SK-N-SH treated with all-trans-retinoic acid at 6 μM for 48 hours (cell line): ENCODE measurements around the gene PLXDC2.

Source experiments
- ATAC-seq: fragments of 200-7000 bp; cut with Tn5 transposase; 3 replicates; pipeline ENCODE4 v1.9.1; 2020; ENCODE audit warnings: mild to moderate bottlenecking, moderate library complexity
- ARNTL ChIP-seq: fragments of 450-650 bp; formaldehyde crosslinking; IDR thresholded peaks from 2 replicates; pipeline ENCODE4 v1.5.0; 2020; ENCODE audit warnings: low read depth, mild to moderate bottlenecking, moderate library complexity, borderline replicate concordance
- CREB5 ChIP-seq: fragments of 250-450 bp; sonication (Bioruptor Pico); IDR thresholded peaks from 2 replicates; pipeline ENCODE4 v1.5.1; 2020; ENCODE audit warnings: low read depth, mild to moderate bottlenecking, moderate library complexity
- CSDC2 ChIP-seq: fragments of 250-450 bp; sonication (Bioruptor Pico); IDR thresholded peaks from 2 replicates; pipeline ENCODE4 v1.5.0; 2020; ENCODE audit warnings: mild to moderate bottlenecking, moderate library complexity
- CSRNP3 ChIP-seq: fragments of 250-450 bp; sonication (Bioruptor Pico); IDR thresholded peaks from 2 replicates; pipeline ENCODE4 v1.5.1; 2021; ENCODE audit warnings: mild to moderate bottlenecking, moderate library complexity
- ESRRG ChIP-seq: fragments of 250-450 bp; sonication (Bioruptor Pico); IDR thresholded peaks from 2 replicates; pipeline ENCODE4 v1.6.1; 2021; ENCODE audit warnings: mild to moderate bottlenecking
- GLIS3 ChIP-seq: fragments of 250-450 bp; sonication (Bioruptor Pico); IDR thresholded peaks from 2 replicates; pipeline ENCODE4 v1.5.0; 2020; ENCODE audit warnings: mild to moderate bottlenecking, moderate library complexity
- ISL1 ChIP-seq: fragments of 250-450 bp; sonication (Bioruptor Pico); IDR thresholded peaks from 2 replicates; pipeline ENCODE4 v2.1.2; 2022; ENCODE audit warnings: mild to moderate bottlenecking, moderate library complexity
- OSR1 ChIP-seq: fragments of 250-450 bp; sonication (Bioruptor Pico); IDR thresholded peaks from 2 replicates; pipeline ENCODE4 v1.8.0; 2022; ENCODE audit warnings: moderate library complexity, mild to moderate bottlenecking, inconsistent platforms
- PATZ1 ChIP-seq: fragments of 250-450 bp; sonication (Bioruptor Pico); IDR thresholded peaks from 2 replicates; pipeline ENCODE4 v1.8.0; 2020; ENCODE audit warnings: mild to moderate bottlenecking, moderate library complexity, borderline replicate concordance
- POU6F1 ChIP-seq: fragments of 250-450 bp; sonication (Bioruptor Pico); IDR thresholded peaks from 2 replicates; pipeline ENCODE4 v1.8.0; 2021; ENCODE audit warnings: low read depth, mild to moderate bottlenecking, moderate library complexity, borderline replicate concordance
- PPARA ChIP-seq: fragments of 250-450 bp; sonication (Bioruptor Pico); IDR thresholded peaks from 2 replicates; pipeline ENCODE4 v1.5.0; 2020; ENCODE audit warnings: mild to moderate bottlenecking, borderline replicate concordance
- RARB ChIP-seq: fragments of 250-450 bp; sonication (Bioruptor Pico); IDR thresholded peaks from 2 replicates; pipeline ENCODE4 v1.8.0; 2021; ENCODE audit warnings: mild to moderate bottlenecking, moderate library complexity
- SNAI2 ChIP-seq: fragments of 250-450 bp; sonication (Bioruptor Pico); IDR thresholded peaks from 2 replicates; pipeline ENCODE4 v1.5.0; 2020; ENCODE audit warnings: mild to moderate bottlenecking, moderate library complexity
- TCF4 ChIP-seq: fragments of 250-450 bp; sonication (Bioruptor Pico); IDR thresholded peaks from 2 replicates; pipeline ENCODE4 v1.8.0; 2021; ENCODE audit warnings: mild to moderate bottlenecking, moderate library complexity, borderline replicate concordance
- TSHZ2 ChIP-seq: fragments of 250-450 bp; sonication (Bioruptor Pico); IDR thresholded peaks from 2 replicates; pipeline ENCODE4 v1.5.0; 2020; ENCODE audit warnings: mild to moderate bottlenecking, moderate library complexity
- ZC3H10 ChIP-seq: fragments of 250-450 bp; sonication (Bioruptor Pico); IDR thresholded peaks from 2 replicates; pipeline ENCODE4 v1.5.1; 2021; ENCODE audit warnings: mild to moderate bottlenecking, moderate library complexity
- ZFP3 ChIP-seq: fragments of 250-450 bp; sonication (Bioruptor Pico); IDR thresholded peaks from 2 replicates; pipeline ENCODE4 v1.5.0; 2020; ENCODE audit warnings: mild to moderate bottlenecking, moderate library complexity
- ZNF565 ChIP-seq: fragments of 450-650 bp; formaldehyde crosslinking; conservative IDR thresholded peaks from 2 replicates; pipeline ENCODE4 v1.5.0; 2020; ENCODE audit warnings: low read depth, mild to moderate bottlenecking, moderate library complexity
- ZNF70 ChIP-seq: fragments of 450-650 bp; formaldehyde crosslinking; IDR thresholded peaks from 2 replicates; pipeline ENCODE4 v1.5.0; 2020; ENCODE audit warnings: mild to moderate bottlenecking, moderate library complexity
- ZNF8 ChIP-seq: fragments of 450-650 bp; formaldehyde crosslinking; IDR thresholded peaks from 2 replicates; pipeline ENCODE4 v1.5.0; 2020; ENCODE audit warnings: mild to moderate bottlenecking, moderate library complexity

The PLXDC2 gene

GRCh38 chr10:19847321-19847720, 31.1 kb downstream of the PLXDC2 start:
- peak; percentile 70 for ATAC-seq
- TF ChIP-seq CSRNP3: no peak
- no peak for TF ChIP-seq SNAI2
- no peak for TF ChIP-seq TCF4 (CRISPR knock-in tag)
- TF ChIP-seq ARNTL (CRISPR knock-in tag): no peak

GRCh38 chr10:19848226-19848985, 32.2 kb downstream of the PLXDC2 start:
- no peak for ATAC-seq
- TF ChIP-seq CREB5 (CRISPR knock-in tag) (no peak), ISL1 (no peak), ZNF565 (no peak), CSDC2 (CRISPR knock-in tag) (no peak), ZC3H10 (CRISPR knock-in tag) (no peak), ZNF8 (CRISPR knock-in tag) (no peak), SNAI2 (no peak), ZFP3 (no peak), GLIS3 (CRISPR knock-in tag) (no peak), OSR1 (no peak), ZNF70 (CRISPR knock-in tag) (no peak), RARB (CRISPR knock-in tag) (no peak), PATZ1 (CRISPR knock-in tag) (no peak), POU6F1 (CRISPR knock-in tag) (no peak), ARNTL (CRISPR knock-in tag) (no peak), TSHZ2 (no peak), ESRRG (CRISPR knock-in tag) (no peak), CSRNP3 (no peak), TCF4 (CRISPR knock-in tag) (no peak), PPARA (CRISPR knock-in tag) (no peak)

GRCh38 chr10:19853831-19854230, 37.6 kb downstream of the PLXDC2 start:
- ATAC-seq: no peak
- no peak for TF ChIP-seq PATZ1 (CRISPR knock-in tag)
- no peak for TF ChIP-seq CREB5 (CRISPR knock-in tag)
- no peak for TF ChIP-seq ARNTL (CRISPR knock-in tag)
- no peak for TF ChIP-seq CSDC2 (CRISPR knock-in tag)
- TF ChIP-seq TCF4 (CRISPR knock-in tag): no peak
- no peak for TF ChIP-seq GLIS3 (CRISPR knock-in tag)
- no peak for TF ChIP-seq ESRRG (CRISPR knock-in tag)
- TF ChIP-seq OSR1: no peak
